ENCODE results near the gene BEST1. TPM values are rescaled to one million over a fixed set of nuclear protein-coding genes. Genes with fewer than 3 reads are reported as not detected.

Gene BEST1
- total and polyA plus RNA-seq, 2 of the 13 experiments (the other 11 are each of a cell fraction or from before 2014, with no cell fraction given): 0.09 to 0.65 TPM

GRCh38 chr11:61980783-61981541, 30.8 kb downstream of the BEST1 start (continued):
- TF ChIP-seq ZNF44 (CRISPR knock-in tag; IDR thresholded peaks at IDR 0.05): peak; percentile 42; the same call in 1 of the 2 replicates
- no peak for TF ChIP-seq STAG1 (CRISPR knock-in tag; IDR thresholded peaks at IDR 0.05)

GRCh38 chr11:61983419-61983818, 33.3 kb downstream of the BEST1 start:
- in situ Hi-C loops (cut with HindIII; ENCODE audit: extremely low pct_ligation_motif_present, low pct_unique_long_range_greater_than_20kb): no loop called here
- H3K9ac ChIP-seq (ENCODE audit: insufficient read depth, low read depth, low read length): no peak overlapping the region
- 0 out of 2 replicates have a peak, but pooled peaks have one; percentile 11 for TF ChIP-seq ARID4A (CRISPR knock-in tag; IDR thresholded peaks at IDR 0.05; ENCODE audit: borderline replicate concordance)
- peak; percentile 16 for TF ChIP-seq TEAD3 (CRISPR knock-in tag; optimal IDR thresholded peaks at IDR 0.05; ENCODE audit: borderline replicate concordance)
- no peak for TF ChIP-seq POLR2G (IDR thresholded peaks at IDR 0.05; ENCODE audit: low read depth, low read length)
- TF ChIP-seq ZBTB7B (CRISPR knock-in tag; IDR thresholded peaks at IDR 0.05): 0 out of 2 replicates have a peak, but pooled peaks have one; percentile 41
- TF ChIP-seq ZFY (CRISPR knock-in tag; IDR thresholded peaks at IDR 0.05): peak; percentile 28; the same call in 1 of the 2 replicates
- TF ChIP-seq ADNP (CRISPR knock-in tag; IDR thresholded peaks at IDR 0.05): 0 out of 2 replicates have a peak, but pooled peaks have one; percentile 45
- TF ChIP-seq MED13 (CRISPR knock-in tag; IDR thresholded peaks at IDR 0.05): no peak
- TF ChIP-seq SOX13 (IDR thresholded peaks at IDR 0.05): no peak
- TF ChIP-seq SOX13 (CRISPR knock-in tag; conservative IDR thresholded peaks at IDR 0.05 in 1 of 2, IDR thresholded peaks at IDR 0.05 in 1 of 2): 0 out of 4 replicates have a peak, but pooled peaks of 1 of the 2 experiments have one; percentile 15
- TF ChIP-seq ZNF768 (CRISPR knock-in tag; IDR thresholded peaks at IDR 0.05): peak; percentile 88
- TF ChIP-seq ZNF644 (CRISPR knock-in tag; IDR thresholded peaks at IDR 0.05; ENCODE audit: low read depth): peak; percentile 60; the same call in 1 of the 2 replicates
- no peak for TF ChIP-seq KLF6 (CRISPR knock-in tag; IDR thresholded peaks at IDR 0.05)
- H3K36me3 ChIP-seq (replicated peaks in 1 of 2; ENCODE audit: control insufficient read depth in 1 of 2, insufficient read depth in 2 of 2, low read length in 2 of 2): no peaks in the 10 kb centered on the region
- ATAC-seq: no peak
- no peak for DNase-seq (ENCODE audit: low spot score)
- H3K4me1 ChIP-seq (ENCODE audit: insufficient read depth, low read length): peaks cover 87% of the 10 kb centered on the region
- WGBS (ENCODE audit: low lambda C conversion rate): 88% methylated on average over 1 of the region's 1 CpG
- intact Hi-C loops (cut with micrococcal nuclease; ENCODE audit: unreplicated experiment): no loop called here
- ChIA-PET POLR2A (interaction anchor here (1.2 to 14.8 kb wide), 5 partner anchors 10 to 42 kb away, joined by 3 to 518 read pairs (median 170); partner anchors contain the start of gene FTH1), CTCF (ENCODE audit: low intra/inter-chr PET ratio, low total read pairs) (no interaction called here)
- no peaks in the 10 kb centered on the region for H3K79me2 ChIP-seq (ENCODE audit: insufficient read depth, low read length)
- H3K27me3 ChIP-seq (ENCODE audit: control insufficient read depth in 1 of 2, insufficient read depth in 2 of 2, low read length in 2 of 2): no peaks in the 10 kb centered on the region
- H3K4me3 ChIP-seq (replicated peaks in 1 of 3; ENCODE audit: insufficient read depth in 1 of 3, low read depth in 2 of 3, low read length in 3 of 3): no peak overlapping the region
- no peaks in the 10 kb centered on the region for H4K20me1 ChIP-seq (ENCODE audit: insufficient read depth, low read length)
- H3K9me3 ChIP-seq (ENCODE audit: low read length): no peaks in the 10 kb centered on the region
- no peak for FAIRE-seq
- BruUV-seq (replicated peaks): no TSS peak
- H3K4me2 ChIP-seq (ENCODE audit: low read depth, low read length): no peak overlapping the region
- peak overlapping the region; percentile 46 for H3K27ac ChIP-seq (ENCODE audit: extremely low read length, insufficient read depth, low read length)
- H2AFZ ChIP-seq (ENCODE audit: low read length): no peak overlapping the region
